Nephron (organoid): ENCODE data around the gene SMYD3.

ENCODE experiments used
- H3K27ac Mint-ChIP-seq, 3 experiments: 2 replicates each; pipeline ENCODE4 v1.8.0; 2020; ENCODE audit warnings: mixed read lengths in 3 of 3, mild to moderate bottlenecking in 2 of 3, moderate library complexity in 1 of 3
- H3K27me3 Mint-ChIP-seq: 2 replicates; pipeline ENCODE4 v1.8.0; 2021; ENCODE audit warnings: low read depth, mild to moderate bottlenecking, moderate library complexity, mixed read lengths
- H3K36me3 Mint-ChIP-seq: 2 replicates; pipeline ENCODE4 v1.8.0; 2020; ENCODE audit warnings: low read depth, mixed read lengths
- H3K4me1 Mint-ChIP-seq: 2 replicates; pipeline ENCODE4 v1.8.0; 2020; ENCODE audit warnings: mixed read lengths
- H3K4me3 Mint-ChIP-seq, 3 experiments: 2 replicates each; pipeline ENCODE4 v1.8.0; 2020; ENCODE audit warnings: mild to moderate bottlenecking in 3 of 3, mixed read lengths in 3 of 3, moderate library complexity in 2 of 3
- H3K9me3 Mint-ChIP-seq: 2 replicates; pipeline ENCODE4 v1.8.0; 2020; ENCODE audit warnings: mixed read lengths
- TF ChIP-seq, protein P1 (sequence below), 3 experiments: fragments of 200-600 bp; sonication (generic); IDR thresholded peaks; one replicate each; pipeline ENCODE4 v1.5.0; 2021; ENCODE audit warnings: antibody characterized with exemption in 3 of 3; ENCODE audit not compliant: unreplicated experiment in 3 of 3

SMYD3 gene

DNA sequence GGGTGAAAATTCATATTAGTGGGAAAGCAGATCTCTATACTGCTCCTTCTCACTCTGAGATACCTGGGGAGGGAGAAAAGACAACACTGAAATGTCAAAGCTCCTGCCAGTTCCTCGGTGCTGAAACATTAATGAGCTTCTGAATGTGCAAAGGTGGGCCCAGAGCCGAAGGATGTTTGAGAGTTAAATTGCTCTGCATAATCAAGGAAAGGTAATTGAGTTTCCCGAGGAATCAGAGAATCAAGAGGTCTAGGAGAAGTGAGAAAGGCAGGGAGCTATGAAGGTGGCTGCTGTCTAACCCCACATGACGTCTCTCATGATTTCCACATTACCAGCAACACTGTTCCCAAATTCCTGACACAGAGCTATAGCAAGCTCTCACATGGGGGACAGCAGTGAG is 346.7 kb downstream of the SMYD3 start:
- Mint-ChIP-seq H3K4me1 (peaks cover 7% of the 10 kb centered on the region), H3K9me3 (no peaks in the 10 kb centered on the region), H3K36me3 (no peaks in the 10 kb centered on the region), H3K27me3 (no peaks in the 10 kb centered on the region), H3K4me3 (no peak overlapping the region), H3K27ac (no peak overlapping the region)
- TF ChIP-seq, protein P1, sequence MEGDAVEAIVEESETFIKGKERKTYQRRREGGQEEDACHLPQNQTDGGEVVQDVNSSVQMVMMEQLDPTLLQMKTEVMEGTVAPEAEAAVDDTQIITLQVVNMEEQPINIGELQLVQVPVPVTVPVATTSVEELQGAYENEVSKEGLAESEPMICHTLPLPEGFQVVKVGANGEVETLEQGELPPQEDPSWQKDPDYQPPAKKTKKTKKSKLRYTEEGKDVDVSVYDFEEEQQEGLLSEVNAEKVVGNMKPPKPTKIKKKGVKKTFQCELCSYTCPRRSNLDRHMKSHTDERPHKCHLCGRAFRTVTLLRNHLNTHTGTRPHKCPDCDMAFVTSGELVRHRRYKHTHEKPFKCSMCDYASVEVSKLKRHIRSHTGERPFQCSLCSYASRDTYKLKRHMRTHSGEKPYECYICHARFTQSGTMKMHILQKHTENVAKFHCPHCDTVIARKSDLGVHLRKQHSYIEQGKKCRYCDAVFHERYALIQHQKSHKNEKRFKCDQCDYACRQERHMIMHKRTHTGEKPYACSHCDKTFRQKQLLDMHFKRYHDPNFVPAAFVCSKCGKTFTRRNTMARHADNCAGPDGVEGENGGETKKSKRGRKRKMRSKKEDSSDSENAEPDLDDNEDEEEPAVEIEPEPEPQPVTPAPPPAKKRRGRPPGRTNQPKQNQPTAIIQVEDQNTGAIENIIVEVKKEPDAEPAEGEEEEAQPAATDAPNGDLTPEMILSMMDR (IDR thresholded peaks at IDR 0.05; ENCODE audit: unreplicated experiment in 3 of 3), result no peak

DNA sequence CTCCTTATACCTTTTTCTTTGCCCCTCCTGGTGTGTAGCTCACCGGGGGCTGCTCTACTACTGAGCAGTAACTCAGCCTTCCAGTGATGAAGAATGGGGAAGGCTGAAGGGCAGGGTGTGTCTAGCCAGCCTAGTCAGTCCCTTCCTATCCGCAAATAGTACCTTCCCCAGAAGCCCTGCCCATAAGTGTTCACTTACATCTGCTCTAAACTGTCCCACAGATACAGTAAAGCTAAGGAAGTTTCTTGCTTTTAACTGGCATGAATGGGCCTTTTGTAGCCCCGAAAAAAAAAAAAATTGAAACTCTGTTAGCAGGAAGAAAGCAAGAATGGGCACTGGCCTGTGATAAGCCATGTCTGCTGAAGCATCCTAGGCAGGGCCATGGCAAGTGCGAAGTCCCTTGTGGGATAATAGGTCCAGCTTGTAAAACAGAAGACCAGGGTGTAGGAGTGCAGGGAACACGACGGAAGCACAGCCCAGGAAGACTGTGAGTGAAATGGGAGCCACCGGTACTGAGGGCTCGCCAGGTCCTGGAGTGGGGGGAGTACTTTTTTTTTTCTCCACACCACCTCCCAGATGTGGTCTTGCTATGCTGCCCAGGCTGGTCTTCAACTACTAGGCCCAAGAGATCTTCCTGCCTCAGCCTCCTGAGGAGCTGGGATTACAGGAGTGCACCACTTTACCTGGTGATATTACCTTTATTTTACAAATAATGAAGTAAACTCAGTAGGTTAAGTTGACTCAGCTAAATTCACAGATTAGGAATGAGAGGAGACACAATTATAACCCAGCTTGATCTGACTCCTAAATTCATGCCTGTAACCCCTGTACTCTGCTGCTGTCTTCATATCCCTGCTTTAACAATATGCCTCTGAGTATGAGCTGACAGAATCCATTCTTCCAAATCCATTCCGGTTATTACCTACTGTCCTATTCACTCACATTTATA is 347.5 kb downstream of the SMYD3 start:
- TF ChIP-seq, protein P1 (IDR thresholded peaks at IDR 0.05; ENCODE audit: unreplicated experiment in 3 of 3), result no peak
- Mint-ChIP-seq H3K27ac (no peak overlapping the region), H3K4me3 (no peak overlapping the region)

DNA sequence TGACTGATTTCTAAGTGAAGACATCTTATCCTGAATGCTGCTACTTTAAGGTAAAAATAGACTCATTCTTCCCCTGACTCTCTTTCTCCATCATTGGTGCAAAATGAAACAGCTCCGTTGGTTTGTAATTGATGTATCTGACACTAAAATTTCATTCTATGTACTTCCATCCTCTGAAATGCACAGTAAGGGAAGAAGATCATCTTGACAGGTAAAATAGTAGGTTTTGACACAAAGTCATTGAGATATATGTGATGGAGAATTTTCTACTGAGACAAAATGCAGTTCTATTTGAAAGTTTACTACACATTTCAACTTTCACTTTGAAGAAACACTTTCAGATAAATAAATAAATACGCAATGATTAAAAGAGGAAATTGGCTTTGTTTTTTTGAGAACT is 348.9 kb downstream of the SMYD3 start:
- no peaks in the 10 kb centered on the region for H3K27me3 Mint-ChIP-seq
- H3K9me3 Mint-ChIP-seq, result no peaks in the 10 kb centered on the region
- H3K4me3 Mint-ChIP-seq, result no peak overlapping the region
- peaks cover 7% of the 10 kb centered on the region for H3K4me1 Mint-ChIP-seq
- no peak overlapping the region for H3K27ac Mint-ChIP-seq
- no peaks in the 10 kb centered on the region for H3K36me3 Mint-ChIP-seq
- TF ChIP-seq, protein P1 (IDR thresholded peaks at IDR 0.05; ENCODE audit: unreplicated experiment in 3 of 3), result no peak

More for the DNA sequence above, 347.5 kb downstream of the SMYD3 start:
- no peaks in the 10 kb centered on the region for H3K27me3 Mint-ChIP-seq
- no peaks in the 10 kb centered on the region for H3K9me3 Mint-ChIP-seq
- H3K4me1 Mint-ChIP-seq, result peaks cover 7% of the 10 kb centered on the region
- H3K36me3 Mint-ChIP-seq, result no peaks in the 10 kb centered on the region

DNA sequence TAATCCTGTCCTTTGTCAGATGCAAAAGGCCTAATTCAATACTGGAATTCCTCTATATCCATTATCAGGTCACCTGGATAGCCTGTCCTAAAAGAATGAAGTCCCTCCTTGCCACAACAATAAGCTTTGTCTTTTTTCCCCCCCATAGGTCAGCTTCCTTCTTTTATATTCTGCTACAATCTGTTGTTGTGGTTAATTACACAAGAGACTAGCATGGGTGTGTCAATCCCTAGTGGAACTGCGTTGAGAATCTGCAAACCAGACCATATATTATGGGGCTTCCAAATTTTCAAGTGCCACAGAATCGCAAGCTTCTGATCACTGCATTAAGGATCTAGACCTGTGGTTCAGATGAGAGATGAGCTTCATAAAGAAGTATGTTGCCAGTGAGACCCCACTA is 349.6 kb downstream of the SMYD3 start:
- TF ChIP-seq, protein P1 (IDR thresholded peaks at IDR 0.05; ENCODE audit: unreplicated experiment in 3 of 3), result no peak
- Mint-ChIP-seq H3K27me3 (no peaks in the 10 kb centered on the region), H3K27ac (no peak overlapping the region), H3K4me1 (peaks cover 7% of the 10 kb centered on the region), H3K4me3 (no peak overlapping the region), H3K9me3 (no peaks in the 10 kb centered on the region), H3K36me3 (no peaks in the 10 kb centered on the region)

DNA sequence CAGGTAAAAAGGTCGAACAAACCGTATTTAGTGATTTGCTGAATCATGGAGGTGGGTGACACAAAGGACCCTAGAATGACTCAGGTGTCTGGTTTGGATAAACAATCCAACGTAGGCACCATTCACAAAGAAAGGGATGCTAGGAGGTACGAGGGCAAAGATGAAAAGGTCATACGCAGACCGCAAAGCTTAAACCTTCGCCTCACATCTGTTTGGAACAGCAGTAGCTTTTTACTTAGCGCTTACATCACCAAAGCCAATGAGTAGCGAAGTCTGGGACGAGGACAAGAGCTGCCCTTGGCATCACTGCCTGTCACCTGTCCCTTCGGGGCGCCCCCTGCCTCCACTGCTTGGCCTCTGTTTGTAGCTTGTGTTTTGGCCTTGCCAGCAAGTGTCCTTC is 350.2 kb downstream of the SMYD3 start:
- H3K27ac Mint-ChIP-seq, result no peak overlapping the region
- H3K36me3 Mint-ChIP-seq, result no peaks in the 10 kb centered on the region
- peaks cover 8% of the 10 kb centered on the region for H3K4me1 Mint-ChIP-seq
- TF ChIP-seq, protein P1 (IDR thresholded peaks at IDR 0.05; ENCODE audit: unreplicated experiment in 3 of 3), result no peak
- H3K9me3 Mint-ChIP-seq, result no peaks in the 10 kb centered on the region
- H3K27me3 Mint-ChIP-seq, result no peaks in the 10 kb centered on the region
- no peak overlapping the region for H3K4me3 Mint-ChIP-seq

DNA sequence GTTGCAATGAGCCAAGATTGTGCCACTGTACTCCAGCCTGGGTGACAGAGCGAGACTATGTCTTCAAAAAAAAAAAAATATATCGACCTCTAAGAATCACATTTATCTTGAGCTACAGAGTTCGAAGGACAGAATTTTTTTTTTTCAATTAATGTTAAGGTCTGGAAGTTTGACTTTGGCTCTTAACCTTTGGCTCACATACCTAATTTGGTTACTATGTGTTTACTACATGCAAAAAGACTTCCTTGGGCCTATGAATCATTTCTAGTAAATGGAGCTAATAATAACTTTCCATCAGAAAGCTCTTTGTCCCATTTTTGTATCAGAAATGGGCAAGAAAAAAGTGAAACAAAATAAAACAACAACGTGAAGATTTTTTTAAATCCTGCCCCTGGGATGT is 351.2 kb downstream of the SMYD3 start:
- H3K4me3 Mint-ChIP-seq, result no peak overlapping the region
- H3K27me3 Mint-ChIP-seq, result no peaks in the 10 kb centered on the region
- TF ChIP-seq, protein P1 (IDR thresholded peaks at IDR 0.05; ENCODE audit: unreplicated experiment in 3 of 3), result no peak
- H3K36me3 Mint-ChIP-seq, result no peaks in the 10 kb centered on the region
- peaks cover 9% of the 10 kb centered on the region for H3K4me1 Mint-ChIP-seq
- no peak overlapping the region for H3K27ac Mint-ChIP-seq
- H3K9me3 Mint-ChIP-seq, result no peaks in the 10 kb centered on the region
